Uterus (tissue), 2 donors: ENCODE measurements around the gene ALPG.
"Not testable (repeated sequence)": the region's sequence is repeated elsewhere in the genome, so short reads cannot be mapped to it uniquely, and the experiment has no call there.

Source experiments
- CTCF ChIP-seq, 4 experiments: fragments of 200-600 bp in 2 of 4; fragments of 450-650 bp in 2 of 4; sonication (generic) in 2 of 4; IDR thresholded peaks; one replicate each; pipeline ENCODE4 v1.5.1; 2016 to 2019; ENCODE audit warnings: antibody characterized with exemption in 4 of 4, mild to moderate bottlenecking in 2 of 4, moderate library complexity in 1 of 4
- POLR2A ChIP-seq, 2 donors: fragments of 450-650 bp; IDR thresholded peaks; one replicate each; pipeline ENCODE4 v1.6.1; 2016; ENCODE audit warnings: antibody characterized with exemption in 2 of 2, mild to moderate bottlenecking in 1 of 2, moderate library complexity in 1 of 2

- not testable (repeated sequence) for TF ChIP-seq CTCF, POLR2A (IDR thresholded peaks at IDR 0.05)
These were observed 945 bp downstream of the ALPG start for GRCh38 chr2:232407428-232408150.
